ENCODE measurements around the gene GRIA4. TPM values are rescaled to one million over a fixed set of nuclear protein-coding genes. Genes with fewer than 3 reads are reported as not detected.

GRIA4 gene
- polyA plus RNA-seq, 4 donors, result 0.60 to 7.2 (median 0.73) TPM

GRCh38 chr11:105636496-105636895 is 26.6 kb downstream of the GRIA4 start:
- no peak for DNase-seq (ENCODE audit: low read depth in 4 of 4, low spot score in 3 of 4)

DNA sequence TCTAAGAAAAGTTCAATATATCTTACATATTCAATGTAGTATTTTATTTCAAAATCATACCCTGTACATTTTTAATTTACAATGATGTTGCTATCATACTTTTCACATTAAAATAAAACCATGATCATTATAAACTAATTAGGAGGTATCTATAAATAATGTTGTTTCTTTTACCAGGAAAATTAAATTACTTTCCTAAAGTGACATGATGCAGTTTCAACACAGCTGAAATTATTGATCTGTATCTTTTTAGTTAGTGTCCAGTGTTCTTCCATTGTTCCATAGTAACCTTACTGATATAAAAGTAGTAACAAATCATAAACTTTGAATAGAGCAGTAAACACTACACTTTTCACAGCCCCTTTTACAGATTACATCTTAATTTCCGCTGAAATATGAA is 29.7 kb downstream of the GRIA4 start:
- DNase-seq (ENCODE audit: low read depth in 4 of 4, low spot score in 3 of 4), result no peak

- DNase-seq (ENCODE audit: low read depth in 4 of 4, low spot score in 3 of 4), result no peak
Observed at GRCh38 chr11:105641433-105641832, 31.6 kb downstream of the GRIA4 start.

DNA sequence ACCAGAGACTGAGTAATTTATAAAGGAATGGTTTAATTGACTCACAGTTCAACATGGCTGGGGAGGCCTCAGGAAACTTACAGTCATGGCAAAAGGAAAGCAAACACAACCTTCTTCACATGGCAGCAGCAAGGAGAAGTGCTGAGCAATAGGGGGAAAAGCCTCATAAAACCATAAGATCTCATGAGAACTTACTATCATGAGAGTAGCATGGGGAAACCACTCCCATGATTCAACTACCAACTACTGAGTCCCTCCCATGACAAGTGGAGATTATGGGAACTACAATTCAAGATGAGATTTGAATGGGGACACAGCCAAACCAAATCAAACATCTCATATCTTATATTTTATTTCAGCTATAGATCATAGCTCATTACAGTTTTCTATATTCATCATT is 33.0 kb downstream of the GRIA4 start:
- no peak for DNase-seq (ENCODE audit: low read depth in 4 of 4, low spot score in 3 of 4)

DNA sequence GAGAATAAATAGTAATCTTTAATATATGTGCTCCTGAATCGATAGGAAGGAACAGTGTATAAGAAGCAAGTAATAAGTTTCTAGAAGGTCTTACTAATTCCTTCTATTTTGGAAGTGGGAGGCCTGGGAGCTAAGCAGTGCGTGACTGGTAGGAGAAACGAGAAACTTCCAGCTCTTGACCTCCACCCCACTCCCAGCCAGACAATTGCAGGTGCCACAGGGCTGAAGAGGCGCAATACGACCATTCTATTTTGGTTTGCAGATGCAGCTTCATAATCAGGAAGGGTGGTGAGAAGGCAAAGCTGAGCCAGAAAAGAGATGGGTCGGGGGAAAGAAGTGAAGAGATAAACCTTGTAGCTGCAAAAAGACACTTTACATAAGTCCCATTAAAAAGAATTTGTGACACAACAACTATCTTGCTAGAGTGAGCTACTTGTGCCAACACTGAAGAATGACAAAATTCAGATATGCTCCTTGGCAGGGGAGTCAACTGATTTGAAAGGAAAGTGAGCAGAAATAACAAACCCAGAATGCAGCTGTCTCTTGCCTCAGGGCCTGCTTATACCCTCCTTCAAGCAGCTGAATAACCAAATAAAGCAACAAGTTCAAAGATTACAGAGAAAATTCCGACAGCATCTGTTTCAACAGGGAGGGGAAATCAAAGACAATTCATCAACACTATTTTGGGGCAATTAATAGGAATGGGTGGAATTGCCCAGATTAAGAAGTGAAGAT is 35.1 kb downstream of the GRIA4 start:
- no peak for DNase-seq (ENCODE audit: low read depth in 4 of 4, low spot score in 3 of 4)

- no peak for DNase-seq (ENCODE audit: low read depth in 4 of 4, low spot score in 3 of 4)
Observed at GRCh38 chr11:105647780-105648179, 37.9 kb downstream of the GRIA4 start.

DNA sequence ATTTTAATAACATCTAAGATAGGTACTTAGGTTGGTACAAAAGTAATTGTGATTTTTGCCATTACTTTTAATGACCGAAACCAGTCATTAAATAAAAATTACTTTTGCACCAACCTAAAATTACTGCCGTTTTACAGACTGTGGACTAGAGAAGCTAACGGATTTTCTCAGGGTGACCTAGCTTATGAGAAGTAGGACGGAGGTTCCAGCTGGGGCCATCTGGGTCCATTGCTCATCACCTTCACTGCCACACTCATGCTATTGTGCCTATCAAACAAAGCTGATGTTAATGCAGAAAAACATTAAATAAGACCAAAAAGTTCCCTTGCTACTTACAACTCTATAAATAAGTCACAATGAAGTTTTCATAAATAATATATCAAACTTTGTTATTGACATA is 38.9 kb downstream of the GRIA4 start:
- no peak for DNase-seq (ENCODE audit: low read depth in 4 of 4, low spot score in 3 of 4)

GRCh38 chr11:105665281-105665680 is 55.4 kb downstream of the GRIA4 start:
- no peak for DNase-seq (ENCODE audit: low read depth in 4 of 4, low spot score in 3 of 4)

GRCh38 chr11:105667441-105667840 is 57.6 kb downstream of the GRIA4 start:
- DNase-seq (ENCODE audit: low read depth in 4 of 4, low spot score in 3 of 4), result no peak

- no peak for DNase-seq (ENCODE audit: low read depth in 4 of 4, low spot score in 3 of 4)
Observed at GRCh38 chr11:105670811-105671210, 60.9 kb downstream of the GRIA4 start.

DNA sequence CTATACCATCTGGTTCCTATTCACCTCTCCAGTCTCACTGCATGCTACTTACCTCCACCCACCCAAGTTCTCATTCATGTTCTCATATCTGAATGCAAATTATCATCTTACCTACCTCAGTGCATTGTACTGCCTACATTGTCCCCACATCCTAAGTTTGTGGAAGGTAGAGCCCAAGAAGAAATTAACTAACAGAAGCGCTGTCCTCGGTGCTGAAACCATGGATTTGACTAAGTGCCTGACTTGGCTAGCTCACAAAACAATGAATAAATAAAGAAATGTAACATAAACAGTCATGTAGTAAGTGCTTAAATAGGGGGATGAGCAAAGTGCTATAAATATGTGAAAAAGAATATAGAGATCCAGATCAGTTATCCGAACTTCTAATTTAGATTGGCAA is 63.2 kb downstream of the GRIA4 start:
- peak; percentile 39 to 64 (median 50) for DNase-seq (ENCODE audit: low read depth in 4 of 4, low spot score in 3 of 4)

DNA sequence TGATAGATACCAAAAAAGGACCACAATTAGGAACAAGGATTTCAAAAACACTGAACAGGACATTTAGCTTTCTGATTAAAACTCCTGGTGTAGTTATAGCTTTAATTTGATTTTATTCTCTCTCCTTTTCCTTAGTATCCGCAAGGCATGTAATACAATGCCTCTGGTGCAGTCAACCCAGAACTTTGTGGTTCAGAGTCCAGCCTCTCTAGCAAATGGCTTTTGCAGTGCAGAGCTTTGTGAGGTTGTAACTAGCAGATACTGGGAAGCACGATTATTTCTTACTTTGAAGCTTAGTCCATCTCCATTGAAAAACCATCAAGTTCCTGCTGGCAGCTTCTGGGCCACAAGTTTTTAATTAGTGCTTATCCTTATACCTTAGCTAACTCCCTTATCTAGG is 79.8 kb downstream of the GRIA4 start:
- DNase-seq (ENCODE audit: low read depth in 4 of 4, low spot score in 3 of 4), result peak; percentile 3 to 24 (median 12)

GRCh38 chr11:105690467-105690866 is 80.6 kb downstream of the GRIA4 start:
- no peak for DNase-seq (ENCODE audit: low read depth in 4 of 4, low spot score in 3 of 4)

- DNase-seq (ENCODE audit: low read depth in 4 of 4, low spot score in 3 of 4), result no peak
Observed at GRCh38 chr11:105693075-105693759, 83.3 kb downstream of the GRIA4 start.

DNA sequence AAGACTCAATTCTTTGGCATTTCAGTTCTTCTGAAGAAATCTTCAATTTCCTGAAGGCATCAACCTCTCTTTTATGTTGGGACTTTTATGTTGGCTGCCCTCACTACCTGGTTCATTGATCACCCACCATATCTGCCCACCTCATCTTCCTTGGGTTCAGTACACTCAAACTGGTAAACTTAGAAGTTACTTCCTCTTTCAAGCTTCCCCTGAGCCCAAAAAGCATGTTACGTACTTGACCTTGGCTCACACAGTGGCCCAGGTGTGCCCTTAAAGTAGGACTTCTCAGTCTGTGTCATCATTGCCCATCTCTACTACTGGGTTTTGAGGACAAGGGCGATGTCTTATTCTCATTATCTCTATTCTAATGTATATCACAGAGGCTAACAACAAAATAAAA is 86.1 kb downstream of the GRIA4 start:
- no peak for DNase-seq (ENCODE audit: low read depth in 4 of 4, low spot score in 3 of 4)

- no peak for DNase-seq (ENCODE audit: low read depth in 4 of 4, low spot score in 3 of 4)
Observed at GRCh38 chr11:105697291-105697690, 87.4 kb downstream of the GRIA4 start.

DNA sequence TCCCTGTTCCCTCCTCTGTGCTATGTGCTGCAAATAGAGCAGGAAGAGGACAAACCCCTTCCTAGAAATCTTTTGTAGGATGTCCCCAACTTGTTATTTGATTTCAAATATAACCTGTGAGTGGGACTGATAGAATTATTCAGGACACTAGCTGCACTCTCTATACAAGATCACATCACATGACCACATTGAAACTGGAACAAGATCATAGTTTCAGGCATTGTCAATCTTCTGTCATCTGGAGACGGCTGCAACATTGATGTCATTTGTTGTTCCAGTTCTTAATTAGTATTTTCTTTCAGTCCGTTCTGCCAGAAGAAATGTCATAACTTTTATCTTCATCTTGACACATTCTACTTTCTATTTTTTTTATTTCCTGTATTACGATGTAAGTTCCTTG is 89.3 kb downstream of the GRIA4 start:
- no peak for DNase-seq (ENCODE audit: low read depth in 4 of 4, low spot score in 3 of 4)

DNA sequence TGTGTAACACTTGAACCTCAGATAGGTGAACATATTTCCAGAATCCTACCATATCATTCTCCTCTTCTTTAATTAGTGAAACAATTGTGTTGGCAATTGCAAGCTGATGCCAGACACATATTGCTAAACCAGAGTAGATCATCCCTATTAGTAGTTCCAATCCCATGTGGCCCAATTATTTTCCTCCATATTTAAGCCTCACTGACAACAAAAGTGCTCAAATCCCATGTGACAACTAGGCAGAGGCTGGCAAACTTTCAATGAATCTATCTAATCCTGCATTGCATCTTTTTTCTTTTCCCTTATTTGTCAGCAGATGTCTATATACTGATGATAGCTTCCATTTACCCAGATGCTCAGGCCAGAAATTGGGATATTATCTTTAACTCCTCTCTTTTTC is 90.4 kb downstream of the GRIA4 start:
- DNase-seq (ENCODE audit: low read depth in 4 of 4, low spot score in 3 of 4), result no peak

DNA sequence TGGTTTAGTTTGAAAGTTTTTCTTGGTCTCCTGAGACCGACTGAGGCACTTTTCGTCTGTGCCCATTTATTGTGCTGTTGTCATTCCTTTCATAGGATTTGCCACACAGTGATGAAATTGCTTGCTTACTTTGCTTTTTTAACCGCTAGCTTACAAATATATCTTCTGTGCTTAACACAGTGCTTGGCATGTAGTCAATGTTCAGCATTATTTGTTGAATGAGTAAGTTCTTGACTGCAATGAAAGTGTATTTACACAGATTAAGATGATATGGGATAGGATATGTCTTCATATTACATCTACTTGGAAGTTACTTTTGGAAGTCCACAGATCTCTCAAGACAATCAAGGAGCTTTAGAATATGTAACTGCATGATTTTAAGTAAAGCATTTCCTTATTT is 91.2 kb downstream of the GRIA4 start:
- DNase-seq (ENCODE audit: low read depth in 4 of 4, low spot score in 3 of 4), result no peak

- DNase-seq (ENCODE audit: low read depth in 4 of 4, low spot score in 3 of 4), result no peak
Observed at GRCh38 chr11:105705786-105706530, 96.1 kb downstream of the GRIA4 start.

- DNase-seq (ENCODE audit: low read depth in 4 of 4, low spot score in 3 of 4), result no peak
Observed at GRCh38 chr11:105713106-105713505, 103.2 kb downstream of the GRIA4 start.

DNA sequence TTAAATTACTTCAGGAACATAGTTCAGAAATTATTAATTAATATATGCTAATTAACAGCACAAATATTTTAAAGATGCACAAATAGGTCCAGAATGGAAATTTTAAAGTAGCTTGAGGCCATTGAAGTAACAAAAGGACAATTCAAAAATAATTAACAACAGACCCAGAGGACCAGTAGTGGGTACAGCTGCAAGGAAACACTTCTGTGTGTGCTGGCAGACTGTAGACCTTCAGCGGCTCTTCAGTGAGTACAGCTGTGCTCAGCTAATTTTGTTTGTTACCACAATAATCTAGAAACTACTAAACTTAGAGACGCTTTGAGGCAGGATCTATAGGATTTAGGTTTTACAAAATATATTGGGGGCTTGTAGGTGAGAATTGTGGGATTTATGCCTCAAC is 103.8 kb downstream of the GRIA4 start:
- no peak for DNase-seq (ENCODE audit: low read depth in 4 of 4, low spot score in 3 of 4)

Data from left renal pelvis (tissue), 4 donors.